IMR-90 (cell line): ENCODE results near the gene NPLOC4.
A peak's percentile ranks its signal among the peaks of the same experiment; 100 is the strongest.

Experiments
- BHLHE40 ChIP-seq: fragments of 150-350 bp; IDR thresholded peaks from 2 replicates; pipeline ENCODE4 v1.6.1; 2016; ENCODE audit warnings: mild to moderate bottlenecking, low read depth, low read length
- MAFK ChIP-seq: IDR thresholded peaks from 2 replicates; pipeline ENCODE4 v1.6.1; 2012; ENCODE audit warnings: low read depth, low read length, improper control_type of control experiment
- MAZ ChIP-seq: IDR thresholded peaks from 2 replicates; pipeline ENCODE4 v1.6.1; 2012; ENCODE audit warnings: low read depth, mild to moderate bottlenecking, low read length, improper control_type of control experiment, moderate library complexity, borderline replicate concordance
- POLR2A ChIP-seq: IDR thresholded peaks from 2 replicates; pipeline ENCODE4 v1.6.1; 2012; ENCODE audit warnings: mild to moderate bottlenecking, low read depth, low read length
- RAD21 ChIP-seq: IDR thresholded peaks from 2 replicates; pipeline ENCODE4 v1.6.1; 2012; ENCODE audit warnings: low read length, improper control_type of control experiment
- RCOR1 ChIP-seq: IDR thresholded peaks from 2 replicates; pipeline ENCODE4 v1.6.1; 2012; ENCODE audit warnings: mild to moderate bottlenecking, low read length, improper control_type of control experiment; ENCODE audit not compliant: insufficient replicate concordance
- RFX5 ChIP-seq: IDR thresholded peaks from 2 replicates; pipeline ENCODE4 v1.8.0; 2012; ENCODE audit warnings: low read depth, mild to moderate bottlenecking, low read length, moderate library complexity
- SMC3 ChIP-seq: fragments of 150-350 bp; IDR thresholded peaks from 2 replicates; pipeline ENCODE4 v1.6.1; 2016; ENCODE audit warnings: low read depth, mild to moderate bottlenecking, antibody characterized with exemption, low read length, moderate library complexity
- TF ChIP-seq, protein P1 (sequence below): conservative IDR thresholded peaks from 2 replicates; pipeline ENCODE4 v1.5.1; 2012; ENCODE audit warnings: mild to moderate bottlenecking, low read depth, low read length, improper control_type of control experiment
- TF ChIP-seq, protein P2 (sequence below): fragments of 150-350 bp; IDR thresholded peaks from 2 replicates; pipeline ENCODE4 v1.6.1; 2017; ENCODE audit warnings: mild to moderate bottlenecking, antibody characterized with exemption, low read length, low read depth
- TF ChIP-seq, protein P3 (sequence below): fragments of 150-350 bp; IDR thresholded peaks from 2 replicates; pipeline ENCODE4 v1.6.1; 2016; ENCODE audit warnings: low read depth, mild to moderate bottlenecking, low read length, moderate library complexity, borderline replicate concordance

DNA sequence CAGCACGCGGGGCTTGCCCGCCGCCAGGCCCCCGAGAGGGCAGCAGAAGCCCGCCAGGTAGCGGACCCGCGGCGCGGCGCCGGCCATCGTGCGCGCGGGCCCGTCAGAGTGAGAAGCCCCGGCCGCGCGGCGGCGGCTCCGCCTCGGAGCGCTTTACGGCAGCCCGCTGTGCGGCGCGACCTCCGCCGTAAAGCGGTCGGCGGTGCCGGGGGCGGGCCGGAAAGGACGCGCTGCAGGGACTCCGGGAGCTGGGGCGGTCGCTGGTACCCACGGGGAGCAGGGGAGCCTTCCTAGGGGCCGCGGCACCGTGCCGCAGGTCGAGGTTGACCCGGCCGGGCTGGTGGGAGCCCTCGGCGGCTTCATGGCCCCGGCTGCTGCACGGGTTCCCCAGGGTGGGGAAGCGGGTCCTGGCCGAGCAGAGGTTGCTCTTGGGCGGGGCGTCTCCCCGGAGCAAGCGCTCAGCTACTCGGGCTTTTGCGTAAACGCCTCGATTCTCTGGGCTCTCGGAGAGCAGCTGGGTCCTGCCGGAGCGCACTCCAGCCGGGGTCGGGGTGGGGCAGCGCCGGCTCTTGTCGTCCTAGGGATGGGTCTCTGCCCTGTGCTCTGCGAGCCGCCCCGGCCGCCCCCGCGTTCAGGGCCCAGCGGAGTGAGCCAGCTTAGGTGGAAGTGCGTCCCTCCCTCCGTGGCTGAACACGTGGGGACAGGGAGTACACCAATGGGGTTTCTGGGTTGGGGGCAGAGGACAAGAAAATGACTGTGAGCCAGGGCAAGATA is 84.5 kb downstream of the NPLOC4 start, which contains the start of gene FAAP100:
- TF ChIP-seq, protein P1, sequence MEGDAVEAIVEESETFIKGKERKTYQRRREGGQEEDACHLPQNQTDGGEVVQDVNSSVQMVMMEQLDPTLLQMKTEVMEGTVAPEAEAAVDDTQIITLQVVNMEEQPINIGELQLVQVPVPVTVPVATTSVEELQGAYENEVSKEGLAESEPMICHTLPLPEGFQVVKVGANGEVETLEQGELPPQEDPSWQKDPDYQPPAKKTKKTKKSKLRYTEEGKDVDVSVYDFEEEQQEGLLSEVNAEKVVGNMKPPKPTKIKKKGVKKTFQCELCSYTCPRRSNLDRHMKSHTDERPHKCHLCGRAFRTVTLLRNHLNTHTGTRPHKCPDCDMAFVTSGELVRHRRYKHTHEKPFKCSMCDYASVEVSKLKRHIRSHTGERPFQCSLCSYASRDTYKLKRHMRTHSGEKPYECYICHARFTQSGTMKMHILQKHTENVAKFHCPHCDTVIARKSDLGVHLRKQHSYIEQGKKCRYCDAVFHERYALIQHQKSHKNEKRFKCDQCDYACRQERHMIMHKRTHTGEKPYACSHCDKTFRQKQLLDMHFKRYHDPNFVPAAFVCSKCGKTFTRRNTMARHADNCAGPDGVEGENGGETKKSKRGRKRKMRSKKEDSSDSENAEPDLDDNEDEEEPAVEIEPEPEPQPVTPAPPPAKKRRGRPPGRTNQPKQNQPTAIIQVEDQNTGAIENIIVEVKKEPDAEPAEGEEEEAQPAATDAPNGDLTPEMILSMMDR: no peak
- TF ChIP-seq, protein P2, sequence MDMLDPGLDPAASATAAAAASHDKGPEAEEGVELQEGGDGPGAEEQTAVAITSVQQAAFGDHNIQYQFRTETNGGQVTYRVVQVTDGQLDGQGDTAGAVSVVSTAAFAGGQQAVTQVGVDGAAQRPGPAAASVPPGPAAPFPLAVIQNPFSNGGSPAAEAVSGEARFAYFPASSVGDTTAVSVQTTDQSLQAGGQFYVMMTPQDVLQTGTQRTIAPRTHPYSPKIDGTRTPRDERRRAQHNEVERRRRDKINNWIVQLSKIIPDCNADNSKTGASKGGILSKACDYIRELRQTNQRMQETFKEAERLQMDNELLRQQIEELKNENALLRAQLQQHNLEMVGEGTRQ: no peak
- TF ChIP-seq POLR2A (0 out of 2 replicates have a peak, but pooled peaks have one; percentile 65), SMC3 (peak; percentile 20; the same call in 1 of the 2 replicates), RFX5 (no peak), MAZ (peak; percentile 66; the same call in 1 of the 2 replicates), RAD21 (peak; percentile 21), BHLHE40 (no peak), RCOR1 (no peak), MAFK (no peak)
- TF ChIP-seq, protein P3, sequence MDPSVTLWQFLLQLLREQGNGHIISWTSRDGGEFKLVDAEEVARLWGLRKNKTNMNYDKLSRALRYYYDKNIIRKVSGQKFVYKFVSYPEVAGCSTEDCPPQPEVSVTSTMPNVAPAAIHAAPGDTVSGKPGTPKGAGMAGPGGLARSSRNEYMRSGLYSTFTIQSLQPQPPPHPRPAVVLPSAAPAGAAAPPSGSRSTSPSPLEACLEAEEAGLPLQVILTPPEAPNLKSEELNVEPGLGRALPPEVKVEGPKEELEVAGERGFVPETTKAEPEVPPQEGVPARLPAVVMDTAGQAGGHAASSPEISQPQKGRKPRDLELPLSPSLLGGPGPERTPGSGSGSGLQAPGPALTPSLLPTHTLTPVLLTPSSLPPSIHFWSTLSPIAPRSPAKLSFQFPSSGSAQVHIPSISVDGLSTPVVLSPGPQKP: no peak
